Umbilical cord (tissue), 2 donors: Measurements from ENCODE around the gene TSPAN18. TPM values are rescaled to one million over a fixed set of nuclear protein-coding genes. Genes with fewer than 3 reads are reported as not detected.

Experiments used
- DNase-seq: peaks from one replicate; pipeline ENCODE4 v3.0.0-alpha.2; 2015; ENCODE audit warnings: low spot score
- total RNA-seq: library from RNA; depleted of rRNA; stranded (reverse); fragments of >200 nt; gene quantifications from one replicate; pipeline ENCODE4 v1.2.3, GENCODE V29; 2014; ENCODE audit warnings: low replicate concordance; ENCODE audit not compliant: insufficient read depth

Gene TSPAN18
- total RNA-seq, 1 donor from 2014 or later = 20.5 TPM

DNA sequence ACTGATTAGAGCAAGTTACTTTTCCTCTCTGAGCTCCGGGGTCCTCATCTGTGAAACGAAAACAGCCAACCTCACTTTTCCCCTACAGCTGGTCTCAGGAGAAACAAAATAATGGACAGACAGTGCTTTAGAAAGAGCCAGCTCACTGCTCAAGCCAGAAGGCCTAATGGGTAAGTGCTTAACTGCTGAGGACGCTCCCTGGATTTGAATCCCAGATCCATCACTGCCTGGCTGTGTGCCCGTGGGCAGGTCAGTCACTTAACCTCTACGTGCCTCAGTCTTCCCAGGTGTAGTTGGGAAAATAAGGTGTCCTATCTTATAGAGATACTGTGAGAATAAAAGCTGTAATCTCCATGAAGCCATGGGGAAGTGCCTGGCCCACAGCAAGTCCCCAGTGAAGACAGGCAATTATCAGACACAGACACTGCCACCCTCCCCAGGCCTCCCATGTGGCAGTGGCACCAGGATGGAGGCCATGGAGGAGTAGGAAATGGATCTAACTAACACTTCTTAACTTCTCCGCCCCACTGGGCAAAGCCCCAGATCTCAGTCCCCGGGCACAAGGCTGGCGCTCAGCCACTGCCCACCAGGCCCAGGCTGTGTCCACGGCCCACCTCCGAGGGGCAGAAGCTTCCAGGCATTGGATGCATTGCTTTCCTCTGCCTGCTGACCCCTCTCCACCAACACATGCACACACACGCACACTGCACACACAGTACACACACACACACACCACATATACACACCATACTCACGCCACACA lies 214.7 kb downstream of the TSPAN18 start:
- DNase-seq = no peak

DNA sequence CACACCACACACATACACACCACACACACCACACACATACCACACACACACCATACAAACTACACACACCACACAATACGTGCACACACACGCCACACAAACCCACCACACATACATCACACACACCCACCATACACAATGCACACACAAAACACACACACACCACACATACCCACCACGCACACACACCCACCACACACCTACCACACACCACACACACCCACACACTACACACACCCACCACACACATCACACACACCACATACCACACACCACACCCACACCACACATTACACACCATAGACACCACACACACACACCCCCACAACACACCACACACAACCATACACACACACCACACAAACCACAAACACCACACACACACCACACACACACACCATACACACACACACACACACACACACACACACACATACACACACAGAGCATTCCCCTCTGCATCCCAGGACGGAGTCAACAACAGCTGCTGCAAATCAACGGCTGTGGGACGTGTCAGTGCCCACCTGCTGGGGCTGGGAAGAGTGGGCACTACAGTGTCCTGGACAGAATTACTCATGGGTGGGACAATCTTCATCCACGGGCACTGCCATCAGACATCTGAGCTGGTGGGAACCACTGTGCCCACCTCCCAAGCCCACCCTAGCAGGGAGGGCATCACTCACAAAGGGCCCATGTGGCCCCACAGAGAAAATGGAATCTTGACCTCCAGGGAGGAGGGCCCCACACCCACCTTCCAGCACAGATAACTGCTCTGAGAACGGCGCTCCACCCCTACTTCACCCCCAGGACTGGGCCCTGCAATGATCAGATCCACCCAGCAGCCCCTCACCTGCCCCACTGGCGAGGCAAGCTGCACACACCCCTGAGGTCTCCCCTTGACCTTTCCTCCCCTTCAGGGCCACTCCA lies 215.5 kb downstream of the TSPAN18 start:
- DNase-seq = no peak

DNA sequence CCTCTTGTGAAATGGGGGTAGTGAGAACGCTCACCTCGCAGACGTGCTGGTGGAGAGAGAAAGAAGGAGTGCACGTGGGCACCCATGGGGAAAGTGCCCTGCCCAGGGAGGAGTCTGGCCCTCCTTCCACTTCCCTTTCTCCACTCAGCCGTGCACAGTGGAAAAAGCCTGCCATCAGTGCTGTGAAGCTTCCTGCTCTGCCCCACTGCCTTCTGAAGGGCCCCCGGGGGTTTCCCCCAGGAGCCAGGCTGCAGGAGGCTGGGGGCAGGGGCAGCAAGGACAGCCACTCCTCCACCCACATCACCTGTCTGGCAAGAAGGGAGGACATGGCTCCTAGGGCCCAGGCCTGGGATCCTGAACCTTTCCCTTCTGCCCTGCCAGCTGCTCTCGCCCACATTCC lies 216.4 kb downstream of the TSPAN18 start:
- peak; percentile 37 for DNase-seq

DNA sequence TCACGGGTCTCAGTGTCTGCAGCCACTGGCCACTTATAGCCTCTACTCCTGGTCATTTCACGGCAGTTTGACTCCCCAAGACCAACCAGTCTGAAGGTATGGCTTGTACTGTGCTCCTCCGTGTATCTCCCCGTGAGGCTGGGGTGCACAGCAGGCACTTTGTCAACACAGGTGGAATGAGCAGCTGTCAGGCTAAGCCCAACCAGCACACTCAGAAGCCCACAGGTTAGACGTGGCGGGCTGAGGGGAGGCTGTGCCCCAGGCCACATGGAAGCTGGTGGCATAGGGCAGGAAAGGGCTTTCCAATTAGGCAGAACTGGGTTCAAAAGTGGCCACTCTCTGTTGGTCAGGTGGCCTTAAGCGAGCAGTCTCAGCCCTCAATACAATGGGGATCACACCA lies 216.9 kb downstream of the TSPAN18 start:
- no peak for DNase-seq

DNA sequence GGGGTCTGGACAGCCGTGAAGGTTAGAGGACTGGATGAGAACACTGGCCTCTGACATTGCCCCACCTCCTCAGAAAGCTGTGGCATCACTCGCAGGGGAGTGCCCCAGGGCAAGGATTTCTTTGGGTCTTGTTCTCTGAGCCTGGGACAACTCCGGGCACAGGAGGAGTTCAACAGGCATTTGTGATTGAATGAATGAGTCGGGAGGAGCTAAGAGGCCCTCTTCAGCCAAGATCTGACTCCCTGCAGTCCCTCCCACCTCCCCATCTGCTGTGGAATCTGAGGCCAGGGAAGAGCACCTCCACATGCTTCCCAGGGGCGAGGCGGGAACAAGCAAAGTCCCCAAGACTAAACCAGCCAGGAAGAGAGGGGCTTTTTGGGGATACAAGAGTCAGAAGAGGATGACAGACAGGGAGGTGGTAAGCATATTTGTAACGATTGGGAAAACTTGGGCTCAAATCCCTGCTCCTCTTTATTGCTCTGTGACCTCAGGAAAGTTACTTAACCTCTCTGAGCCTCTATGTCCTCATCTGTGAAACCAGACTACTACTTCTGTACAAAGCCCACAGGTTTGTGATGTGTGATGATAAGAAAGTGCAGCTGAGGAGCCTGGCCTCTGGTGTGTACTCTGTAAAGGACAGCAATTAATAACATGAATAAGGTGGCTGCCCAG lies 217.6 kb downstream of the TSPAN18 start:
- DNase-seq = no peak

DNA sequence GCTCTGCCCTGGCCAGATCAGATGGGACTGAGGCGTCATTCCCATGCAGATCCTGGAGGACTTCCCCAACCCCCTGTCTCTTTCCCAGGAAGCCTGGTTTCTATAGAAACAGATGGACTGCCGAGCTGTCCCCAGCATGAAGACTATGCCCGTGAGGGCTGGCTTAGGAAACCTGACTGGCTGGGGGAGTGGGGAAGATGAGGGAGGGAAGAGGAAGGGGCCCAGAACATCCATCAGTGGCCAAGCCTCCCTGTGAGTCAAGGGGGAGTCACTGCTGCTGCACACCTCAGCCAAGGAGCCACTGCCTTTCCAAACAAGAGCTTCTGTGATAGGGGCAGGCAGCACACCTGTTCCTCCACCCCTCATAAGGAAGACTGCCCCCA lies 218.1 kb downstream of the TSPAN18 start:
- DNase-seq = no peak

DNA sequence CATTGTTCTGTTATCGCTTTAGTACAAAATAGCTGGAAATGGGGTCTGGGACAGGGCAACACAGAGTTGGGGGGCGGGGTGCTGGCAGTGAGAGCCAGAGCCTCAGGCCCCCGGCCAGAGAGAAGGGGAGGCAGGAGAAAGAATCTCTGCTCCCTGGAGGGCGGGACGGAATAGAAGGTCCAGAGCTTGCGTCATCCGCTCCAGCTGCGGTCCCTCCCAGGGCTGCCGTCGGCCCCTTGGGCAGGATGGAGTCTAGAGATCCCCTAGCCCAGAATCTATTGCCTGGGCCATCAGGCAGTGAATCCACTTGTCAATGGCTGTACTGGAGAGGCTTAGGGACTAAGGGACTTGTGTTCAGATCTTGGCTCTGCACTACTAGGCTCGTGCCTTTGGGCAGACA lies 218.9 kb downstream of the TSPAN18 start:
- DNase-seq = no peak

DNA sequence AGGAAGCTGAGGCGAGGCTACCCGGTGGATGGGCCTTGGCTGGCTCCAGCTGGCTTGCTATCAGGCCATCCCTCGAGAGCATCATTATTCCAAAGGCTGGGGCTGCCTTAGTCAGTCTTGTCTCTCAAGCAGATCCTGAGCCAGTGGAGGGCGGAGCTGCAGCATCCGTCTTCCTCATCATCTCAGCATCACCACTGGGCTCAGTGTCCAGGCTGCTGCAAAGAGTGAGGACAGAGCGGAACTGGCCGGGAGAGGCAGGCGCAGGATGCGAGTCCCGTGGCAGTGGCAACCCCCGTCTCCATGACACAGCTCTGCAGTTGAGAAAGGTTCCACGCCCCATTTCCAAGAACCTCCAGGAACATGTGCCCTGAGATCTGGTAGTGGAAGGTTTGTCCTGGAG lies 219.5 kb downstream of the TSPAN18 start:
- DNase-seq = no peak

DNA sequence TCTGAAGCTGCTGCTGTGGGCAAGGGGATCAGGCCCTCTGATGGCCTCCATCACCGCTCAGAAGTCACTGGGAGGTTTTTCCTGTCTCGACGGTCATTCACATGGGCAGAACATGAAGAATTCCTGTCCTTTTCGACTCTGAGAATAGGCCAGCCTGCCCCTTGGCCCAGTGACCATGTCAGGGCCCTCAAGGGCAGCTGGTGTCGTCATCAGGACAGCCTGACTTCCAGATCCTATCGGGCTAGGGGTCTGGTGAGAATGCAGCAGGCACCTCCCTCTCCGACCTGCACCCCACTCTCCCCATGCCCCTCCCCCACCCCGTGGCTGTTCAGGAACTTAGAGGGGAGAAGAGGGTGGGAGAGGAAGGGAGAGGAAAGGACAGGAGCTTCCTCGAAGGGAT lies 220.4 kb downstream of the TSPAN18 start:
- no peak for DNase-seq

DNA sequence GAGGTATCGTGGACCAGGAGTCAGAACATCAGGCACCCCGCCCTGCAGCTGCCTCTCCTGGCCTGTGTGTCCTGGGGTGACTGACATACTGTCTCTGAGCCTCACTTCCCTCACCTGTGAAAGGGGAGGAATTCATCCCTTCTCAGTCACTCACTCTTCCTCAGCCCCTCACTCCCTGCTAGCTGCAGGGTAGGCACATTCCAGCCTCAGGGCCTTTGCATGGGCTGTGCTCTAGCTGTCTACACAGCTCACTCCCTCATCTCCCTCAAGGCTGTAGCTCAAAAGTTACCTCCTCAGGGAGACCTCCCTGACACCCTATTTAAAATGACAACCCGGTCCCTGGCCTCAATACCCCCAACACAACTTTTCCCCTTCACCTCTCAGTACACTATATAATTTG lies 221.4 kb downstream of the TSPAN18 start:
- no peak for DNase-seq

DNA sequence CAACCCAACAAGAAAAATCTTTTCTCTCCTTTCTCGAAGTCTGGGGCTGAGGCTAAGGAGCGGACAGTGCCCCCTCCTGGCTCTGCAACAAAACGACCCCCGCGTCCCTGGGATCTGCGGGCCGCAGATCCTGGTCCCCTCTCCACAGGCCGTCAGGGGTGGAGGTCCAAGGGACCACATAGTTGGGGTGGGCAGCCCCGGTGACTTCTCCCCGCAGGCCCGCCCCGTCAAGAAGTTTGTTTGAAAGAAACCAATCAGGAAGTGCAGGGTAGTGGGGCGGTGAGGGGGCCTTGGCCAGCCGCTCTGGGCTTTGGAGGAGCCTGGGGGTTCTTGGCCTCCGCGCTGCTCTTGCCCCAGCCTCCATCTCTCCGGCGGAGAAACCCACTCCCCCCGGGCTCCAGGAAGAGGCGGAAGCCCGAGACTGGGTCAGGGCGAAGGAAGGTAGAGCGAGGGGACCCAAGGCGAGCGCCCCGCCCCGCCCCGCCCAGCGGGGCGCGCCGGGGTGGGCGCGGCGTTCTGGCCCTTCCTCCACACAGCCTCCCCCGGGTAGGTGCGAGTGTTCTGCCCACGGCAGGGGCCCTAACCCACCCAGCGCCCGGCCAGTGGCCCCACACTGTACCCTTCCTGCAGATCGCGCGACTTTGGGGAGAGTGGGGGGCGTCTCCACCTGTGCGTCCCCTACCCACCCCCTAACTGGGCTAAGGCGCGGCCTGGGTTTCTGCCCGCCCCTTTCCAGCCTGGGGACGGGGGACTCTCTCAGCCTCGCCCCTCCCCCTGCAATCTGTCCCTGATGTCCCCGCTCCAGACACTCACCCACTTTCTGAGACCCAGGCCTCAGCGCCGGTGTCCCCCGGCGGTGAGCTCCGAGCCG lies 222.6 kb downstream of the TSPAN18 start:
- DNase-seq = no peak

DNA sequence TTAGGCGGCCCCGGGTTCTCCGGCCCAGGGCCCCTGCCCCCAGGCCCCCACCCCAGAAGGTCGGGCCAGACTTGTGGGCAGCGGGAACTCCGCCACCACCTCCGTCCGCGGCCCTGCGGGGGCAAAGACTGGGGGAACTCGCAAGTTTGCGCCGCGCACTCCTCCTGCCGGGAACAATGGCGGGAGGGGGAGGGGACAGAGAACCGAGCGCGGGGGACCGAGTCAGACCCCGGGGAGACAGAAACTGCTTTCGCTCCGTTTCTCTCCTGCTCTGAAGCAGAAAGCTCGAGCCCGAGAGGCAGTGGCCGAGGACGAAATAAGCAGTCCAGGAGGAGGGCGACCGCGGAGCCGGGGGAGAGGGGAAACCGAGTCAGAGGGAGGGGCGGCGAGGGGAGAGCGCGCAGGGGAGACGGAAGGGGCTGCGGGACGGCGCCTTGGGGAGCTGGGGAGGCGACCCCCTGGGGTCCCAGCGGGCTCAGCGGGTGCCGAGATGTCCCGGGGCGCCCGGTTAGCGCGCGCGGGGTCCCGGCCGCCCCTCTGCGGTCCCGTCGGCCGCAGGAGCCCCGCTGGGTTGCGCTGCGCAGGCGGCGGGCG lies 223.4 kb downstream of the TSPAN18 start:
- DNase-seq = no peak

DNA sequence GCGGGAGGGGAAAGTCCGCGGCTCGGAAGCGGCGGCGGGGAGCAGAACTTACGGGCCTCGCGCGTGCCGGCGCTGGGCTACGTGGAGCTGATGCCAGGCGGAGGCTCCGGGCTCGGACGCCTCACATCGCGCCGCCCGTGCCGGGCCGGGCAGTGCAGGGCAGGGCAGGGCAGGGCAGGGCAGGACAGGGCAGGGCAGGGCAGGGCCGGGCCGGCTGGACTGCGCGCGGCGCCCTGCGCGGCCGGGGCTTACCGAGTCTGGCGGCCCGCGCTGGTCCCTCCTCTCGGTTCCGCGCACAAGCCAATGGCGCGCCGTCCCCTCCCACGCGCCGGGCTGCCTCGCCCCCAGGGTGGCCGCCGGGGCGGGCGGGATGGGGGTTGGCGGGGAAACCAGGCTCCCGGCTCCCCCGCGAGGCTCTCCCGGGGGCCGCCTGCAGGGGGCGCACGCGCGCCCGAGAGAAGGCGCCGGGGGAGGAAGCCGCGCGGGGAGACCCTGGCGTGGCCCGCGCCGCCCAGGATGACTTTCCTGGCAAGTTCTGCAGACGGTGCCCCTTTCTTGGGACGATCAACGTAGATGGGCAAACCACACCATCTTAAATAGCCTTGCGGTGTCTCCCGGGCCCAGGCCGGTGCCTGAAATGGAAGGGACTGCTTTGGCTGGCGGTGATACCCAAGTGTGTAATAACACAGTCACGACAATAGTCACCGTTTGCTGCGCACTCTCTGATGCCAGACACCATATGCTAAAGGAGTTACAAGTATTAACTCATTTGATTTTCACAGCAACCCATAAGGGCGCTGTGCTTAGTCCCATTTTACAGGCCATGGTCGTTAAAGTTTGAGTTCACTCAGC lies 224.1 kb downstream of the TSPAN18 start, which contains the start of gene TP53I11:
TP53I11 (minus strand) TSS at position 259 of the 852 bp plus-strand sequence. CDS start 12,548 bp downstream, outside the sequence.
- peak; percentile 69 for DNase-seq

DNA sequence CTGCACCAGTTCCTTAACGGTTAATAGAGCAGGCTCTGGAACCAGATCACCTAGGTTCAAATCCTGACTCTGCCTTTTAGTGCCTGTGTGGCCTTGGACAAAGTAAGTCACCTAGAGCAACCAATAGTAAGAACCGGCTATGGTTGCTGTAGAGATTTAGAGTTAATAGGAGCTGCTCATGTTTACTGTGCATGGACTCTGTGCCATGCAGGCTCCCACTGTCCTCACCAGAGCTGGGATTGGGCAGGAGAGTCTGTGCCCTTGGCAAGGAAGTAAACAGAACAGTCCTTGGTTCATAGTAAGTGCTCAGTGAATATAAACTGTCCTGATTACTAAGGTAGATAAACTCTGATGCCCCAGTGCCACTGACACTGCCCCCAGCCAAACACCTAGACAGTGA lies 225.3 kb downstream of the TSPAN18 start:
- no peak for DNase-seq

DNA sequence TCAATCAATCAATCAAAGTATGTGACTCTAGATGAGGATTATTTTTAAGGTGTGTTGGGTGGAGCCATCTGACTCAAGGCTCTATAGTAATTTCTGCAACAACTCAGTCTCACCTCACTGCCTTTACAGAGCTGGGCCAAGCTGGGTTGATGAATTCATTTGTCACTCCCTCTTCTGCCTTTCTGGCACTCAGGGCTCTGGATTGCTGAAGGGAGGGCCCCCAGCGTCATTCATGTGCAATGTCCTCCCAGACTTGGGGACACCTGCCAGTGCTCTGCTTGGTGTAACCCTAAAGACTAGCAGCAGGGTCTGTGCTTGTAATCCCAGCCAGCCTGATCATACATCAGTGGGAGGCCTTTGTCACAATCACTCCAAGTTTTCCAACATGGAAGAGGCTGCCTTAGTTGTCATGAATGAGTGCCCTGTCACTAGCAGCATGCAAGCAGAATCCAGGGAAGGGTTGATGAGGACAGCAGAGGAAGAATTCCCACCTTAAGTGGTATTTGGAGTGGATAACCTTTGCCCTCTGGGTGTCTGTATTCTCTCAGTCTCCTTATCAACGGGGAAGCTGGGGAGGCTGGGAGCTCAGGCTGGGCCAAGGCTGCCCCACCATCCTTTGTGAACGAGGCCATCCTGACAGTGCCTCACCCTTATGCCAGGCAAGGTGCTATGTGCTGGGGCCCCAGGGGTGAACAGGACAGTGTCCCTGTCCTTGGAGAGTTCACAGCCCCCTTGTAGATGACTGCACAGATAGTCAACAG lies 225.9 kb downstream of the TSPAN18 start:
- DNase-seq = no peak

DNA sequence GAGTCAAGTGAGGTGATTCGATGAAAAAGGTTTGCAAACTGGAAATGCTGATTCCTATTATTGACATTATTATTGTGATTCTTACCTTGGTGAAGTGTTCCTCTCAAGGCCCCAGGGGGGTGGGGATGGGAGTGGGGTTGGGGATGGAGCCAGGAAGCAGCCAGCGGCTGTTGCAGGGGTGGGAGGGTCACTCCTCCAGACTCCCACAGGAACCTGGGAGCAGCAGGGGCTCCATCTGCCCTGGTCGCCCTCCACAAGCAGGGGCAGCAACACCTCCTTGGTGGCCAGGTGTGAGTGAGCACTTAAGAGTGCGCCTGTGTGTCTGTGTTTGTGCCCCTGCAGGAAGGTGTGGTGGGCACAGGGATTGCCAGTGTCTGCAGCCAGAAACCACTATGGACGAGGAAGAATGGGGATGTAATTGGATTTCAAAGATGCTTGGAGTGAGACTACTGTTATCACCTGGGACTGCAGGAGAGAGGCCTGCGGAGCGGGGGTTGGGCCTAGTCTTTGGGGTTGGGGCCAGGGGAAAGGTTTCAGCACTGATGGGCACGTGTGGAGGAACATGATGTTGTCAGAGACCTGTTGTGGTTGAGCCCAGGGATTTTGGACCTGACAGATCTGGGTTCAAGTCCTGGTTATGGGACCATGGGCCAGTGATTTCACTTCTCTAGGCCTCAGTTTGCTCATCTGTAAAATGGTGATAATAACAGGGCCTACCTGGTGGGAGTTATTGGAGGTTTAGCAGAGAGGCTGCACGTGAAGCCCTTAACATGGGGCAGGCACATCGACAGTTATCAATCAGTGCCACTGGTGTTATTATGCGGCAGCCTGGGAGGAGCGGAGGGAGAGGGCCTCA lies 227.5 kb downstream of the TSPAN18 start:
- DNase-seq = no peak

DNA sequence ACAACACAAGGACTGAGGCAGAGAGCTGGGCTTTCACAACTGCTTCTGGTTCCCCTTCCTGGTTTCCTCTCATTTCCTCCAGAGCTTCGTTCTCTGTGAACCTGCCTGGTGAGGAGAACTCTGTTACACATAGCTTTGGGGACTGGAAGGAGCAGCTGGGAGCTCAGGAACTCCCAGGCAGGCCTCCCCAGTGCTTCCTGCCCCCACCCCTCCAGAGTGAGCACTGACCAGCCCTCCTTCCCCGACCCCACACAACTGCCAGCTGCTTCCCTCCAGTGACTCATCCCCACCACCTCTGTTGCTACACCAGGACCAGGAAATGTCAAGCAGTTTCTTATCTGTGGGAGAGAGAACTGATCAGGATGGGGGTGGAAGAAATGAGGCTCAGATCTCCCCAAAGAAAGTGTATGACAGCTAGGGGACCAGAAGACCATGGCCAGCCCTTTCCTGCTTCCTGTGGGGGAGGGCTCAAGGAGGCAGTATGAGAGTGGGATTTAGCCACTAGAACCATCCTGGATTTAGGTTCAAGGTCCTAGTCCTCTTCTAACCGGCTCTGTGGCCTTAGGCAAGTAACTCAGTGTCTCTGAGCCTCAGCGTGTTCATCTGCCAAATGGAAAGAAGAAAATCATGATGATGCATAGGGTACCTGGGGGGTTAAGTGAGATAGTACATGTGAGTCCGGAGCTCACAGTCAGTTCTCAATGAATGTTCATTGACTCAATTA lies 228.4 kb downstream of the TSPAN18 start:
- DNase-seq = peak; percentile 79
